ENCODE measurements around the gene CRTC2. TPM values are rescaled to one million over a fixed set of nuclear protein-coding genes. Genes with fewer than 3 reads are reported as not detected.
"Not testable (repeated sequence)": the region's sequence is repeated elsewhere in the genome, so short reads cannot be mapped to it uniquely, and the experiment has no call there.

Gene CRTC2, protein sequence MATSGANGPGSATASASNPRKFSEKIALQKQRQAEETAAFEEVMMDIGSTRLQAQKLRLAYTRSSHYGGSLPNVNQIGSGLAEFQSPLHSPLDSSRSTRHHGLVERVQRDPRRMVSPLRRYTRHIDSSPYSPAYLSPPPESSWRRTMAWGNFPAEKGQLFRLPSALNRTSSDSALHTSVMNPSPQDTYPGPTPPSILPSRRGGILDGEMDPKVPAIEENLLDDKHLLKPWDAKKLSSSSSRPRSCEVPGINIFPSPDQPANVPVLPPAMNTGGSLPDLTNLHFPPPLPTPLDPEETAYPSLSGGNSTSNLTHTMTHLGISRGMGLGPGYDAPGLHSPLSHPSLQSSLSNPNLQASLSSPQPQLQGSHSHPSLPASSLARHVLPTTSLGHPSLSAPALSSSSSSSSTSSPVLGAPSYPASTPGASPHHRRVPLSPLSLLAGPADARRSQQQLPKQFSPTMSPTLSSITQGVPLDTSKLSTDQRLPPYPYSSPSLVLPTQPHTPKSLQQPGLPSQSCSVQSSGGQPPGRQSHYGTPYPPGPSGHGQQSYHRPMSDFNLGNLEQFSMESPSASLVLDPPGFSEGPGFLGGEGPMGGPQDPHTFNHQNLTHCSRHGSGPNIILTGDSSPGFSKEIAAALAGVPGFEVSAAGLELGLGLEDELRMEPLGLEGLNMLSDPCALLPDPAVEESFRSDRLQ
- 4.5 and 6.0 TPM in 2 replicates for total RNA-seq

DNA sequence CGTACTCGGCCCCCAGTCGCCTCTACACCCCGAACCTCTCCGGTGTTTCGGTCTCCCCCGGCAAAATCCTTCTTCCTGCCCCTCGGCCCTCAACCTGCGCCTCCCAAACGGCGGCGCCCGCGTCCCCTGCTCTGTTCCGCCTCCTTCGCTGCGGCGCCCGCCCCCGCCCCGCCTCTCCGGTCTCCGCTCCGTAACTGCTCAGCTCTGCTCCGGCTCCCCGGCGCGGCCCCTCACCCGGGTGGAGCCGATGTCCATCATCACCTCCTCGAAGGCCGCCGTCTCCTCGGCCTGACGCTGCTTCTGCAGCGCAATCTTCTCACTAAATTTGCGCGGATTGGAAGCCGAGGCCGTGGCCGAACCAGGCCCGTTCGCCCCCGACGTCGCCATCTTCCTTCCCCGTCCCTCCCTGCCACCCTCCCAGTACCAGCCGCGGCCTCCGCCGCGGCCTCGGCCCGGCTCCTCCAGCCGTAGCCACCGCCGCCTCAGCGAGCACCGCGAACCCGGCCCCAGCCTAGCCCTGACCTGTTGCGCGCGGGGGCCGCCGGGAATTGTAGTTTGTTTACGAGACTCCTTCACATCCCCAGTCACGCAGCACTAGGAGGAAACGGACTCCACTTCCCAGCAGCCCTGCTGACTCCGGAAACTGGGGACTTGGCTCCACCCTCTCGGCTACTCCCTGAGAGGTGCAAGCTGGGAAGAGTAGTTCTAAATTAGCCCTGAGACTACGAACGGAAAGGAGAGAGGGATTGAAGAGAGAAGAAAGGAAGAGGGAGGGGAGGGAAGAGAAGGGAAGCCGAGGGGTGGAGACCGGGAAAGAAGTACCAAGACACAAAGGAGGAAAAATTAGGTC, at the start of gene CRTC2:
CRTC2 (minus strand) TSS at position 502 of the 850 bp plus-strand sequence; CDS start at position 387, 115 bp downstream.
- TF ChIP-seq, protein P1, sequence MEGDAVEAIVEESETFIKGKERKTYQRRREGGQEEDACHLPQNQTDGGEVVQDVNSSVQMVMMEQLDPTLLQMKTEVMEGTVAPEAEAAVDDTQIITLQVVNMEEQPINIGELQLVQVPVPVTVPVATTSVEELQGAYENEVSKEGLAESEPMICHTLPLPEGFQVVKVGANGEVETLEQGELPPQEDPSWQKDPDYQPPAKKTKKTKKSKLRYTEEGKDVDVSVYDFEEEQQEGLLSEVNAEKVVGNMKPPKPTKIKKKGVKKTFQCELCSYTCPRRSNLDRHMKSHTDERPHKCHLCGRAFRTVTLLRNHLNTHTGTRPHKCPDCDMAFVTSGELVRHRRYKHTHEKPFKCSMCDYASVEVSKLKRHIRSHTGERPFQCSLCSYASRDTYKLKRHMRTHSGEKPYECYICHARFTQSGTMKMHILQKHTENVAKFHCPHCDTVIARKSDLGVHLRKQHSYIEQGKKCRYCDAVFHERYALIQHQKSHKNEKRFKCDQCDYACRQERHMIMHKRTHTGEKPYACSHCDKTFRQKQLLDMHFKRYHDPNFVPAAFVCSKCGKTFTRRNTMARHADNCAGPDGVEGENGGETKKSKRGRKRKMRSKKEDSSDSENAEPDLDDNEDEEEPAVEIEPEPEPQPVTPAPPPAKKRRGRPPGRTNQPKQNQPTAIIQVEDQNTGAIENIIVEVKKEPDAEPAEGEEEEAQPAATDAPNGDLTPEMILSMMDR (IDR thresholded peaks at IDR 0.05; ENCODE audit: insufficient read depth, low read depth, low read length): no peak
- peak; percentile 99 for DNase-seq (ENCODE audit: low read depth)
- H3K4me3 ChIP-seq (ENCODE audit: low read depth, low read length): peak within 1 kb of the TSS; percentile 97

DNA sequence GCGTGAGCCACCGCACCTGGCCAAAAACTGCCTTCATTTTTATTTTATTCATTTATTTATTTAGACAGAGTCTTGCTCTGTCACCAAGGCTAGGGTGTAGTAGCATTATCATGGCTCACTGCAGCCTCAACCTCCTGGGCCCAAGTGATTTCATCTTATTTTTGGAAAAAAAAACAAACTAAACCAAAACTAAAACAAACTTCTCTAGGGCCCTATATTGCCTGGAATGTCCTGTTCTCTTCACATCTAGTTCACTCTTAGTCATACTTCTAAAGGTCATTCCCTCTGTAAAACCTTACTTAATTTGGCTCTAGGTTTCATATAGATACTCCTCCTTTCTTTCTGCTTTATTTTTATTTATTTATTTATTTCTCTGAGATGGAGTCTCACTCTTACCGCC, 47.7 kb upstream of the CRTC2 start:
- TF ChIP-seq, protein P1 (IDR thresholded peaks at IDR 0.05; ENCODE audit: insufficient read depth, low read depth, low read length): no peak
- peak; percentile 48 for DNase-seq (ENCODE audit: low read depth)

DNA sequence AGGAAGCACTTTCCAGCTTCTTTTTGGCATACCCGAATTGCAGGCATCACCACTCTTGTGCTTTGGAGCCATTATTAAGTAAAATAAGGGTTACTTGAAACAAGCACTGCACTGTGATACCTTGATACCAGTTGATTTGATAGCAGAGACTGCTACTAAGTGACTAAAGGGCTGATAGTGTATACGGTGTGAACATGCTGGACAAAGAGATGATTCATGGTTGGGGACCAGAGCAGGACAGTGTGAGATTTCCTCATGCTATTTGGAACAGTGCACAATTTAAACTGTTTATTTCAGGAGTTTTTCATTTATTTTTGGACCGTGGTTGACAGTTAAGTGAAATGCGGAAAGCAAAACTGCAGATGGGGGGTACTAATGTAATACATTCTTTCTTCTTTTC, 42.0 kb upstream of the CRTC2 start:
- no peak overlapping the region for H3K4me3 ChIP-seq (ENCODE audit: low read depth, low read length)
- TF ChIP-seq, protein P1 (IDR thresholded peaks at IDR 0.05; ENCODE audit: insufficient read depth, low read depth, low read length): no peak

More for the DNA sequence above, 47.7 kb upstream of the CRTC2 start:
- no peak overlapping the region for H3K4me3 ChIP-seq (ENCODE audit: low read depth, low read length)

DNA sequence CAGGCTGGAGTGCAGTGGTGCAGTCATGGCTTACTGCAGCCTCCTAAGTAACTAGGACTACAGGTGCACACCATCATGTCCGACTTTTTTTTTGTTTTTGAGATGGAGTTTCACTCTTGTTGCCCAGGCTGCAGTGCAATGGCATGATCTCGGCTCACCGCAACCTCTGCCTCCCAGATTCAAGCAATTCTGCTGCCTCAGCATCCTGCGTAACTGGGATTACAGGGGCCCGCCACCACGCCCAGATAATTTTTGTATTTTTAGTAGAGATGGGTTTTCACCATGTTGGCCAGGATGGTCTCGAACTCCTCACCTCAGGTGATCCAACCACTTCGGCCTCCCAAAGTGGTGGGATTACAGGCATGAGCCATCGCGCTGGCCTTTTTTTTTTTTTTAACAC, 38.5 kb upstream of the CRTC2 start:
- not testable (repeated sequence) for DNase-seq (ENCODE audit: low read depth); H3K4me3 ChIP-seq (ENCODE audit: low read depth, low read length)

More for the DNA sequence above, 42.0 kb upstream of the CRTC2 start:
- DNase-seq (ENCODE audit: low read depth): no peak

DNA sequence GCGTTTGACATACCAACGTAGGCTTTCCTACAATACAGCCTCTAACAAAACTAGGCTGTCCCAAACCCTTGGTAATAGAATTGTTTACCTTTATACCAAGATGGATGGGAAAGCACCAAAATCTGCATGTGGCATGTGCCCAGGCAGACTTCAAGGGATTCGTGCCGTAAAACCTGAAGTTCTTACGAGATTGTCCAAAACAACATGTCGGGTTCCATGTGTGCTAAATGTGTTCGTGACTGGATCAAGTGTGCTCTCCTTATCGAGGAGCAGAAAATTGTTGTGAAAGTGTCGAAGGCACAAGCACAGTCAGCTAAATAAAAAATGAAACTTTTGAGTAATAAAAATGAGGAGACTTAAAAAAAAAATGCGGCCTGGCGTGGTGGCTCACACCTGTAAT, 37.2 kb upstream of the CRTC2 start:
- no peak for DNase-seq (ENCODE audit: low read depth)
- H3K4me3 ChIP-seq (ENCODE audit: low read depth, low read length): no peak overlapping the region
- TF ChIP-seq, protein P1 (IDR thresholded peaks at IDR 0.05; ENCODE audit: insufficient read depth, low read depth, low read length): no peak

DNA sequence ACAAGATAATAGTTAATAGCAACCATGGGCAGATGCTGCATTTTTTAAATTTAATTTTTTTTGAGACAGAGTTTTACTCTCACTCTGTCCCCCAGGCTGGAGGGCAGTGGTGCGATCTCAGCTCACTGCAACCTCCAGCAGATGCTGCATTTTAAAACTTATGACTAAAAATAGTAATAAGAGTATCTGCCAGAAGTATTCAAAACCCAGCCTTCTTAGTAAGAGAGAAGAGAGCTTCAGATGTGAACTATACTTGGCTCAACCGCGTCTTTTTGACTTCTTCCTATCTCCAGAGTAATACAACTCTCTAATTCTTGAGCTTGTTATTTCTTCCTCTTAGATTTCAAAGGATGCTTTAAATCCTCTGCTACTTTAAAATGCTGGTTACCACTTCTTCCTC, 36.8 kb upstream of the CRTC2 start:
- TF ChIP-seq, protein P1 (IDR thresholded peaks at IDR 0.05; ENCODE audit: insufficient read depth, low read depth, low read length): no peak
- no peak for DNase-seq (ENCODE audit: low read depth)
- no peak overlapping the region for H3K4me3 ChIP-seq (ENCODE audit: low read depth, low read length)

Measured in fibroblast of villous mesenchyme (primary cell).